ENCODE measurements around the gene BAHCC1.
"Not testable (repeated sequence)": the region's sequence is repeated elsewhere in the genome, so short reads cannot be mapped to it uniquely, and the experiment has no call there.

The BAHCC1 gene

DNA sequence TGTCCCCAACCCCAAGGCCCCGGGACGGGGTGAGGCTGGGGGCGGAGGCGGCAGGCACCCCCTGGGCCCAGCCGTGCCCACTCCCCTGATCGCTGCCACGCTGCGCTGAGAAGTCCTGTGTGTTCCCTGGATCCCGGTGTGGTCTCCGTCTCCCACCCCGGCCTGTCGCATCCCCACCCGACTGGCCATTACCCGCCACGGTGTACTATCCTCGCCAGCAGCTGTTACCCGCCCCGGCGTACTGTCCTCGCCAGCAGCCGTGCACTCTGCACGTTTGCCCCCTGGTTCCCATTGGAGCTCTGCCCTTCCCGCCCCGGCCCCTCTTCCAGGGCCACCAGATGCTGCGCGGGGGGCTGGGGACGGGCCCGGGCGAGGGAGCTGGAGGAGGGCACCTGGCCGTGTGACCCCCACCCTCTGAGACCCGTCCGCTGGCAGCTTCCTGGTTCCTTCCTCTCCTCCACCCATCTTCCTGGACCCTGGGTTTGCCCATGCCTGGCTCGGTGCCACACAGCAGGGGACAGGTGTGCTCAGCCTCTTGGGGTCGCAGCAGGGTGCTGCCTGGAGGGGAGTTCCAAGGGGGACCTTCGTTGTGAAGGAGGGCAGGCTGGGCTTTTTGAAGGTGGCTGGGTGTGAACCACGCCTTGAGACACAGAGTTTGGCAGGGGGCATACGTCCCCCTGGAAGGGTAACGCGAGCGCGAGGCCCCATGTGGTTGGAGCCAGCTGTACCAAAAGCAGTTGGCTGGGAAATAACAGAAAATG lies 19.7 kb downstream of the BAHCC1 start:
- DNase-seq = no peak

DNA sequence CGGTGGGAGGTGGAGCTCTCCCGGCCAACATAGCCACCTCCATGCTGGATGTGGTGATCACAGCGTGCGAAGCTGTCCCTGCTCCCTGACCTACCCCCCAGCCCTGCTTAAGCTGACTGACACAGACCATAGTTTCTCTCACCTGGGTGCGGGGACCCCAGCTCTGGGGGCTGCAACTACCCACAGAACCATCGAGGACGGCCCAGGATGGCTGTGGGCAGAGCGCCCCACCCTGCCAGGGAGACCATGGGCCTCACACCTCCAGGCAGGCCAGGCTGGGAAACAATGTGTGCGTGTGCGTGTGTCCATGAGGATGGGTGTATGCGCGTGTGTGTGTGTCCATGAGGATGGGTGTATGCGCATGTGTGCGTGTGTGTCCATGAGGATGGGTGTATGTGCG lies 20.4 kb downstream of the BAHCC1 start:
- no peak for DNase-seq

DNA sequence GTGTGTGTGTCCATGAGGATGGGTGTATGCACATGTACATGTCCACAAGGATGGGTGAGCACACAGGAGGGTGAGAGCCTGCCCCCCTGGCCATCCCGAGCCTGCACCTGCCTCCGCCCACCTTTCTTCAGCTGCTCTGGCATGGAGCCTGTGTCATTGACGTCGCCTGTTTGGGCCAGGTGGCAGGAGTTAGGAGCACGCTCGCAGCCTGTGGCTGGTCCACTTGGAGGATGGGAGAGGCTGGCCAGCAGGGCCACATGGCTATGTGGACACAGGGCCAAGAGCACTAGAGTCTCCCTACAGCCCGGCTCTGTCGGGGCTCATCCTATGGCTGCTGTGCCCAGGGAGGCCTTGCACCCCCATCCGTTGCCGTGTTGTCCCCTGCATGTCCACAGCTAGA lies 21.4 kb downstream of the BAHCC1 start:
- DNase-seq = no peak

DNA sequence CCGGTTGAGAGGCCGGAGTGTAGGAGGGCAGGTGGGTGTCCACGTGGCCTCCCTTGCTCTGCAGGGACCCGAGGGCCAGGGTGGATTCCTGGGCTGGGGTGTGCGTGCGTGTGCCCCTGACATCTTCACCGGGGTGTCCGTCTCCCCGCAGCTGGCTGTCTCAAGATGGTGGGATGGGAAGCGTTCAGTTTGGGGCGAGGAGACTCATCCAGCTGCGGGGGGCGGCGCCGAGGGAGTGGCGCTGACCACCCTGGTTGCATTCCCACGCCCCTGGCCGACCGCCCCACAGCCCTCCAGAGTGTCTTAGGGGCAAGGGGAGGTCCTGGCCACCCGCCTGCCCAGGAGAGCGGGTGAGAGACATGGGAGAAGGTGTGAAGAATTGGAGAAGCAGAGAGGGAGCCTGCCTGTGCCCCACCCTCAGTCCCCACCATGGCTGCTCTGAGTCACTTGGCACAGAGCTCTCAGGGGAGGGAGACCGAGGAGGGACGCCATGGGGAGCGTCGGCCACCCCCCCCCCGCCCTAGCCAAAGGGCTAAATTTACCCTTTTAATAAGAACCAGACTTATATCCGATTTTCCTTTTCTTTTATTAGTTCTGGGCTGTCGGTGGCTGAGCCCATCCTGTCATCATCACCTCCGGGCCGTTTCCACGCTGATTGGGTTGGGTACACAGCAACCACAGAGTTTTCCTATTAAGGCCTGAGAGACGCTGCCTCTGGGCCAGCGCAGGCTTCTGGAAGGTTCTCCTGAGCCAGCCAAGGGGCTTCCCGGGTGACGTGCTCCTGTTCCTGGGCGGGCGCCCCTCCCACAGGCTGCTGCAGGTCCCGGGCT lies 22.0 kb downstream of the BAHCC1 start:
- no peak for DNase-seq

DNA sequence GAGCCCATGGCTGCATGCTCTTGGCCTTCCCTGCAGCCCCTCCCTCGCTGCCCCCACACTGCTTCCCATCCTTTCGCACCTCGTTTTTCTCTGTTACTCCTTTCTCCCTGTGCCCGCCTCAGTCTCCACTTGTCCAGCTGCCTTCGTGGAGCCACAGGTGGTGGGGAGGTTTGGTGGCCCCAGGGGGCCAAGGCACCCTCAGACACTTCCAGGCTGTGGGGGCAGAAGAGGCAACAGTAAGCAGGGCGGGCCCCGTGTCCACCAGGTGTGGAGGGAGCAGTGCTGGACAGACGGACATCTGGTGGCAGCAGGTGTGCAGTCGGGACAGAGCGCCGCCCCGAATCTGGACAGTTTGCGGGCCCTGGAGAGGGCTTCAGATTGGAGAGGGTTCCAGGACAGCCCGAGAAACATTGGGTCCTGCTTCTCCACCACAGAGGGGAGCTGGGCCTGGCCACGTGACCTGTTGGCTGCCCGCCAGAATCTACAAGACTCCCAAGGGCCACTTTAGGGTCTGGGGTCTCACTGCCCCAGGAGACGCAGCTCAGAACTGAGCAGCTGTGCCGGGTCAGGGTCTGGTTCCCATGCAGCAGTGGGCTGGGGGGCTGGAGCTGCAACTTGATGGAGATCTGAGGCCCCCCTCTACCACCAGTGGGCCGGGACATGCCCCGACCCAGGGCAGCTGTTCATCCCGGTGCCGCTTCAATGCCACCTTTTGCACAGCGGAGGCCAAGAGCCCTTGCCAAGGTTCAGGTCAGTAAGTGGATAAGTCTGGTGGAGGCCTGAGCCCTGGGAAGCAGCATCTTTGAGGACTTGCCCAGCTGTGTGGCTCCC lies 22.8 kb downstream of the BAHCC1 start:
- DNase-seq = no peak

DNA sequence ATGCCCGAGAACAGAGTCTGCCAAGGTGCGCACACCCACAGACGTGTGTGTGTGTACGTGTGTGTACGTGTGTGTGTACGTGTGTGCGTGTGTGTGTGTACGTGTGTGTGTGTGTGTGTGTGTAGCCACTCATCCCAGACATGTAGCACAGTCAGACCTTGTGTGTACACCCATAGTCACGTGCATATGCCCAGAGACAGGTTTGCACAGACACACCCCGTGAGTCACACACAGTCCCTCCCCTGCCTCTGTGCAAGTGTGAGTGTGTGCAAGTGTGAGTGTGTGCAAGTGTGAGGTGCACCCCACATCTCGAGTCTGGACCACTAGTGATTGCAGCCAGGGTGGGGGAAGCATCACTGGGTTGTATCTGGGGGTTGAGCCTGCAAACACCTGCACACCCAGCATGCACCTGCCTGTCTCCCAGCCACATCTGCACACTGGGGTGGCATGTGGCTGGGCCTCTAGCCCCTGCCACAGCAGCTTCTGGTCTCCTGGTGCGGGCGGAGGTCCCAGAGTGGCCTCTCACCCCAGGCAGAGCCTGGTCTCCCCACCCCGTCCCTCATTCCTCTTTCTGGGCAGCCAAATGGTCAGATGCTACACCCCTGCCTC lies 23.6 kb downstream of the BAHCC1 start:
- no peak for DNase-seq

DNA sequence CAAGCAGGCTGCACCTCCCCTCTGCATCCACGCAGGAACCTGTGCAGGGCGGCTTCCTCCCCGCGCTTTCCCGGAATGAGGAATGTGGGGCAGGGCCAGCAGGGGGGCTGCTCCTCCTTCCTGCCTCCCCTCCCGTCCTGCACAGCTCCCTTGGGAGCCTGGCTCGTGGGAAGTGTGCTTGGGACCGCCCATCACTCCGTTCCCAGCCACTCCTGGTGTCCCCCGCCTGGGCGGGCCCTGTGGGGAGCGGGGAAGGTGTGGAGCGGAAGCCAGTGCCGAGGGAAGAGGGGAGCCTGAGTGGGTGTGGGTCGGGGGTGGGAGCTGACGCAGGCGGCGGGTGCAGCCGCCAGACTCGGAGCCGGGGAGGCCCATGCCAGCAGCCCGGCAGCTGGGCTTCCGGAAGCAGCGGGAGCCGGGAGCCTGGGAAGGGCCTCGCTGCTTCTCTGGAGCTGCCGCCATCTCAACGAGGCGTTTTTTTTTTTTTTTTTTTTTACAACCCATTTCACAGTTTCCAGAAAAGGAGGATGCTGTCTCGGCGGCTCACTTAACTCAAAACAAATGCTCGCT lies 24.1 kb downstream of the BAHCC1 start:
- no peak for DNase-seq

DNA sequence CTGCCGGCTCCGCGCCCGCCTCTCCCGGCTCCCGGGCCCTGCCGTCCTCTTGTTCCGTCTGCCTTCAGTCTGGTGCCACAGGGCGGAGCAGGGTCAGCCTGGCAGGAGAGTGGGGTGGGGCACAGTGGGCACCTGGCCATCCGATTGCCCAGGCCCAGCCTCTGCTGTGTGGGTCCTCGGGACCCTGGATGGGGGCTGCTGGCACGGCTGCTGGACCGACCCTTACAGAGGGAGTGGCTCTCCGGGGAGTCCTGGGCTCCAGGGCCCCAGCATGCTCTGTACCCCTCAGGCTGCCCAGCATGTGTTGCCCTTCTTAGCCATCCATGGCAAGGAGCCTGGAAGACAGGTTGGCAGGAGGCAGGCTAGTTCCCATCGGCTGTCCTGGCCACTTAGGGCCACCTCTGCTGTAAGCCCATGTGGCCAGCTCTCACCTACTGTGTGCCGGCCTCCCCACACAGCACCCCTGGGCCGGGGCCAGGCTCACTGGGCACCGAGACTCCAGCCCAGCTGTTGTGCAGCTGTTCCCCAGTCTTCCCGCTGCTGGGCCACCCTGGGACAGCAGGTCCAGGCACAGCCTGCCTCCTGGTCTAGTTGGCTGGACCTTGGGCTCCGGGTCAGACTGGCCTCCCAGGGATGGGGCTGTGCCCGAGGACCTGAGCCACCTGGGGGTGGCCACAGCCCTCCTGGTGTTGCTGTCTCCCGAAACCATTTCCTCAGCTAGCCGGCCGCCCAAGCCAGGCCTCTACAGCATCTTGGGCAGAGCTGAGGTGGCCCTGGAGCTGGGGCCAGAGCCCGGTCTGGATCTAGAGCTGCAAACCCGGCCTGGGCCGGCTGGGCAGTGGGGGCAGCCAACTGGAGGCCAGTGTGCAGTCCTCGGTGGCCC lies 24.9 kb downstream of the BAHCC1 start:
- DNase-seq = no peak

DNA sequence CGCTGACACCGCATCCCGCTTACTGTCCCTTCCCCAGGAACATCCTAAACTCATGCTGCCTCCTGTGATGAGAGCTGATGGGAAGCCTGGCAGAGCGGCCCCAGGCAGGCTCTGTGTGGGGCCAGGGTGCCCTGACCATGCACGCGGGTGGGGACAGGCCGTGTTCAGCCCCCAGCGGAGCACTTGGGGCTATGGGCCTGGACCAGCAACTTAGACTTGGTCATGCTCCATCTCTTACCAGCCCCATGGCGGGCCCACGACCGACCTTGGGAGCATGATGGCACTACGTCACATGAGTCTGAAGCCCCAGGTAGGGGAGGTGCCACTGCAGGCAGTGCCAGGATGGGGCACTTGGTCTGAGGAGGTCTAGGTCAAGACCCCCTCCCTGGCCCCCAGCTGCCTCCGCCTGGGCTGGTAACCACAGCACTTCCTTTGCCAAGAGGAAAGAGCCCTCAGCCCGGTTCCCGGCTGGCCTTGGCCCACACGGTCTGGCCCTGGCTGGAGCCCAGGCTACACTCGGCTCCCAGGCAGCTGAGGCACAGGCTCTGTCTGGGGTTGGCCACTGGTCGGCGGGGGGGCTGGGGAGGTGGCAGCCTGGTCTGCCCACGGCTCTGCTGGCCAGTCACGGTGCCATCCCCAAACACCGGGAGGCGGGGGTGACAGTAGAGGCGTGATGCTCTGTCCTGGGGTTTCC lies 25.7 kb downstream of the BAHCC1 start:
- no peak for DNase-seq

DNA sequence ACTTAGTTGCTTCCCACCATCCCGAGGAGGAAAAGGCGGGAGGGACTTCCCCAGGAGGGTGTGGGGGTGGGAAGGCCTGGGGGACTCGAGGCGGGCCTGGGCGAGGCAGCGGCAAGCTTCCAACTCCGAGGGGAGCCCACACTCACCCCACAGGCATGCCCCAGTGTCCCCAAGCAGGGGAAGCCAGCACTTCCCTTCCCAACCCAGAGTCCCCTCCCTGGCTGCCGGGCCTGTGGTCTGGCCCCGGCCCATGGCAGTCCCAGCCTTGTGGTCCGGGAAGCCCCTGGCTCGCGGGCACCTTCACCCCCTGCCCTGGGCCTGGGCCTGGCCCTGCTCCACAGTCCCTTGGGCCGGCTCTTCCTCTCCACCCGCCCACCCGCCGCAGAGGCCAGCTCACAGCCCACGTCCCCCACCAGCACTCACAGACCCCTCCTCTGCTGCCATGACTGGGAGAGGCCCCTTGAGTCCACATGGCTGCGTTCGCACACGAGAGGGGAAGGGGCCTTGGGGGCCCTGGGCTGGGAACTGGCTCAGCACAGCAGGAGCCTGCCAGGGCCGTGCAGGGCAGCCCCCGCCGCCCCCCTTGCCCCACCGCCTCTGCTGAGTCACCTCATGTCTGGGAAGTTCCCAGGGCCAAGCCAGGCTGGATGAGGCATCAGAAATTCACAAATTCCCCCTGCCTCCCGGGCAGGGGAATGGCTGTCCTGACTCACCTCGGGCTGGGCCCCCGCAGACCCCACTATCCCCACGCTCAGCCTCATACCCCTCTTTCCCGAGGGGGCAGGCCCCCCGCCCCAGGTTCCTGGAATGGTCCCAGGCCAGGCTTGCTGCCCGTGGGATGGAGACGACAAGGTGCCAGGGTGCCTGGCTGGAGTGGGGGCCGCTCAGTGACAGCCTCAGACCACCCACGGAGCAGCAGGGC lies 27.8 kb downstream of the BAHCC1 start:
- peak; percentile 59 for DNase-seq

DNA sequence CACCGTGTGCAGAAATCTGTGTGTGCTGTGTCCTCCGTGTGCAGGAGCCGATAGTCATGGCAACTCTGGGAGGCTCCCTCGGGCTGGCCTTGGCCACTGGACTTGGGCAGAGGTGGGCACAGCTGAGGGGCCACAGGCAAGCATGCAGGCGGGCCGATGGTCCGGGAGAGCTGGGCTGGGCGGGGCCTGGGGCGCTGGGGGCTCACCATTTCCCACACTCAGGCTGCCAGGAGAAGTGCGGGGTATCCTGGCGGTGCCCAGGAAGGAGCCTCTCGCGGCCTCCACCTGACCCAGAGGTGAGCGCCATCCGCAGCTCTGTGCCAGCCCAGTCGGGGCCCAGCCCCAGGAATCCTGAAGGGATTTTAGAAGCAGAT lies 28.4 kb downstream of the BAHCC1 start:
- DNase-seq = no peak

DNA sequence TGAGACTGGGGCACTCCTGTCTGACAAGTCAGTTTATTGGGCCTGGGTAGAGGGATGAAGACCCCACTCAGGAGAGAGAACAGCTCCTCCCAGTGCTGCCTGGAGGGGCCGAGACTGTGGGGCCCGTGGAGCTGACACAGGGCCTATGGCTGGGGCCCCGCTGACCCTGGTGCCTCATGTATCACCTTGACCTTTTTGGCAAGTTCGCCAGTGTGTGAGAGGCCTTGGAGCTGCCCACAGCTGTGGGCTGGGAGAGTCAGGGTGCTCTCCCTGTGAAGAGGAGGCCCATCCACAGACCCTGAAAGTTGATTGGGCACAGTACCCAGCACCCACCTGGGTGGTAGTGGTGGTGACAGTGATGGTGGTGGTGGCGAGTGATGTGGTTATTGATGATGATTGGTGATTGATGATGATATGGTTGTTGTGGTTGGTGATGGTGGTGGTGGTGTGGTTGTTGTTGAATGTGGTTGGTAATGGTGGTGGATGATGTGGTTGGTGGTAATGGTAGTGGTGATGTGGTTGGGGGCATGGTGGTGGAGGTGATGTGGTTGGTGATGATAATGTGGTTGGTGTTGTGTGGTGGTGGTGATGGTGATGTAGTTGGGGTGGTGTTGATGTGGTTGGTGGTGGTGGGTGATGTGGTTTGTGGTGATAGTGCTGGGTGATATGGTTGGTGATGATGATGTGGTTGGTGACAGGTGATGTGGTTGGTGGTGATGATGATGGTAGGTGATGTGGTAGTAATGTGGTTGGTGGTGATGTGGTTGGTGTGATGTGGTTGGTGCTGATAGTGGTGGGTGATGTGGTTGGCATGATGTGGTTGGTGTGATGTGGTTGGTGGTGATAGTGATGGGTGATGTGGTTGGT lies 29.1 kb downstream of the BAHCC1 start:
- no peak for DNase-seq

DNA sequence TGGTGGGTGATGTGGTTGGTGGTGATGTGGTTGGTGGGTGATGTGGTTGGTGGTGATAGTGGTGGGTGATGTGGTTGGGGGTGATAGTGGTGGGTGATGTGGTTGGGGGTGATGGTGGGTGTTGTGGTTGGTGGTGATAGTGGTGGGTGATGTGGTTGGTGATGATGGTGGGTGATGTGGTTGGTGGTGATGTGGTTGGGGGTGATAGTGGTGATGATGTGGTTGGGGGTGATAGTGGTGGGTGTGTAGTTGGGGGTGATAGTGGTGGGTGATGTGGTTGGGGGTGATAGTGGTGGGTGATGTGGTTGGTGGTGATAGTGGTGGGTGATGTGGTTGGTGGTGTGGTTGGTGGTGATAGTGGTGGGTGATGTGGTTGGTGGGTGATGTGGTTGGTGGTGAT lies 29.8 kb downstream of the BAHCC1 start:
- not testable (repeated sequence) for DNase-seq

DNA sequence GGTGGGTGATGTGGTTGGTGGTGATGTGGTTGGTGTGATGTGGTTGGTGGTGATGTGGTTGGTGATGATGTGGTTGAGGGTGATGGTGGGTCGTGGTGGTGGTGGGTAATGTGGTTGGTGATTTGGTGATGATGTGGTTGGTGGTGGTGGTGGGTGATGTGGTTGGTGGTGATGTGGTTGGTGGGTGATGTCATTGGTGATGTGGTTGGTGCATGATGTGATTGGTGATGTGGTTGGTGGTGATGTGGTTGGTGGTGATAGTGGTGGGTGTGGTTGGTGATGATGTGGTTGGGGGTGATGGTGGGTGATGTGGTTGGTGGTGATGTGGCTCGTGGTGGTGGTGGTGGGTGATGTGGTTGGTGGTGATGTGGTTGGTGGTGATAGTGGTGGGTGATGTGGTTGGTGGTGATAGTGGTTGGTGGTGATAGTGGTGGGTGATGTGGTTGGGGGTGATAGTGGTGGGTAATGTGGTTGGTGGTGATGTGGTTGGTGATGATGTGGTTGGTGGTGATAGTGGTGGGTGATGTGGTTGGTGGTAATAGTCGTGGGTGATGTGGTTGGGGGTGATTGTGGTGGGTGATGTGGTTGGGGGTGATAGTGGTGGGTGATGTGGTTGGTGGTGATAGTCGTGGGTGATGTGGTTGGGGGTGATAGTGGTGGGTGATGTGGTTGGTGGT lies 30.6 kb downstream of the BAHCC1 start:
- DNase-seq = not testable (repeated sequence)

DNA sequence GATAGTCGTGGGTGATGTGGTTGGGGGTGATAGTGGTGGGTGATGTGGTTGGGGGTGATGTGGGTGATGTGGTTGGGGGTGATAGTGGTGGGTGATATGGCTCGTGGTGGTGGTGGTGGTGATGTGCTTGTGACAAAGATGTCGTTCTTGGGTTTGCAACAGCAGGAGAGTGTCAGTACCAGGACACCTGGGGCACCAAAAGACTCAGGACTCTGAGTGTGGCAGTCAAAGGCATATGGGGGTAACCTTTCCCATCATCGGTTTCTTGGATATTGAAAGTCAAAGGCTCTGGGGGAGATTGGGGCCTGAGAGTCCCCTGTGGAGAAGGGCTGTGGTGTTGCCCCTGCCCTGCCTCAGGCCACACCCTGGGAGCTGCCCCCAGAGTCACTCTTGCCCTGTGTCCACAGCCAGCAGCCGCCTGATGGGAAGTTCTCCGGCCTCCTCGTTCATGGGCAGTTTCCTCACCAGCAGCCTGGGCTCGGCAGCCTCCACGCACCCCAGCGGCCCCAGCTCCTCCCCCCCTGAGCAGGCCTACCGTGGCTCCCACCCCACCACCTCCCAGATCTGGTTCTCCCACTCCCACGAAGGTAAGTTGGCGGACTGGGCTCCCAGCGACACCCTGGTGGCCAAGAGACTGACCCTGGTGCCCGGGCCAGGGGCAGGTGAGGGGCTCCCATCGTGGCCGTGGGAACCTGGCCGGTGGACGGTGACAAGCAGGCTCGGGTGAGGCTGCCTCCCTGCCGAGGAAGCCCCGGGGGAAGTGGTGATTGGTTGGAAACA lies 31.3 kb downstream of the BAHCC1 start:
- no peak for DNase-seq

DNA sequence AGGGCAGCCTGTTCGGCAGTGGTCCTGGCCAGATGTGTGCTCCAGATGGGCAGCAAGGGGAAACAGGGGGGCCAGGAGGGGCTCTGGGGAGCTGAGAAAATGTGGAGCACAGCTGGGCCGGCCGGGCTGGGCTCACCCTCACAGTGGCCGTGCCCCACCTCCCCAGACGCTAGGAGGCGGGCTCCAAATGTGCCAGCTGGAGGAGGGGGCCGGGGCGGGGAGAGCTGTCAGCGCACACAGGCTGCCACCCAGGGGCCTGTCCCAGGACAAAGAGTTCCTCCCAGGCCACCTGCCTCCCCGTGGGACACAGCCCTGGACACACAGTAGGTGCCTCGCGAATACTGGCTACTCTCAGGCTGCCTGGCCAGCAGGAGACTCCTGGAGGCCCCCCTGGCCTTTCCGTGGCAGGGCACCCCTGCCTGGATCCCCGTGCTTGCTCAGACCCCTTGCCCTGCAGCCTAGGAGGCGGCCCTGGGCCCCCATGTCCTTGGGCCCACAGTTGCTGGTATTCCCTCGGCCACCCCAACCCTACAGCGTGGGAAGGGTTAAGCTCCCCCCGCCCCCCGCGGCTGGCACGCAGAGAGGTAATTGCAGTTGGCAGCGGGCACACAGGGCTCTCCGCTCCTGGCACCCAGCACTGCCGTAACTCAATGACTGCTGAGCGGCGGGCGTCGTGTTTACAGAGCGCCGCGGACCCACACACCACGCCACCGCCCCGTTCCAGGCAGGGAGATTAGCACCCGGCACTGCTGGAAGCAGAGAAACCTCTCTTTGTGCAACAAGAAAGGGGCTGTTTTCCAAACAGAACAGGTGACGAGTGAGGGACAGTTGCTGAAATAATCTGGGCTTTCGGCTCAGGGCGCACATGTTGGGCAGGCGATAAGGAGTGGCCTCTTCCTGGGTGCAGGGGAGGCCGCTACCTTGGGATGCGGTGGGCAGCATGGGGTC lies 32.2 kb downstream of the BAHCC1 start:
- DNase-seq = no peak

Measured in CD4-positive, alpha-beta T cell treated with Interleukin-15 for 1 hour (primary cell).